ENCODE measurements around the gene DEPDC1B. TPM values are rescaled to one million over a fixed set of nuclear protein-coding genes. Genes with fewer than 3 reads are reported as not detected.

Gene DEPDC1B
- total and polyA plus RNA-seq, 4 donors, result 0.17 to 26.3 (median 0.52) TPM

GRCh38 chr5:60727033-60727679, 27.2 kb upstream of the DEPDC1B start:
- WGBS, result 87% methylated on average over 1 of the region's 1 CpG
- Histone ChIP-seq H3K9ac (ENCODE audit: low read depth in 1 of 2, low read length in 2 of 2) (no peak overlapping the region), H3K9me3 (ENCODE audit: control insufficient read depth in 4 of 4, low read length in 3 of 4) (no peaks in the 10 kb centered on the region), H3K27ac (ENCODE audit: low read depth in 1 of 2, low read length in 2 of 2) (no peak overlapping the region), H3K4me1 (ENCODE audit: control insufficient read depth in 4 of 4, insufficient read depth in 4 of 4, low read length in 3 of 4) (no peaks in the 10 kb centered on the region), H3K36me3 (ENCODE audit: control insufficient read depth in 4 of 4, insufficient read depth in 3 of 4, low read depth in 1 of 4, low read length in 3 of 4) (no peaks in the 10 kb centered on the region), H3K4me3 (ENCODE audit: low read depth in 1 of 3, low read length in 3 of 3) (no peak overlapping the region), H3K27me3 (ENCODE audit: control insufficient read depth in 4 of 4, insufficient read depth in 4 of 4, low read length in 3 of 4) (no peaks in the 10 kb centered on the region)
- TF ChIP-seq FOXA2 (IDR thresholded peaks at IDR 0.05) (no peak), TAF1 (conservative IDR thresholded peaks at IDR 0.05) (no peak), SP1 (IDR thresholded peaks at IDR 0.05) (no peak), NR2F2 (IDR thresholded peaks at IDR 0.05) (no peak), ATF3 (IDR thresholded peaks at IDR 0.05) (no peak), FOXA1 (IDR thresholded peaks at IDR 0.05) (no peak), JUND (IDR thresholded peaks at IDR 0.05) (no peak), CTCF (IDR thresholded peaks at IDR 0.05; ENCODE audit: low read depth, low read length, missing input control) (no peak), ZBTB33 (IDR thresholded peaks at IDR 0.05) (no peak), GABPA (IDR thresholded peaks at IDR 0.05 in 1 of 2, conservative IDR thresholded peaks at IDR 0.05 in 1 of 2) (no peak), YY1 (IDR thresholded peaks at IDR 0.05) (no peak), RXRA (IDR thresholded peaks at IDR 0.05) (no peak), MAX (IDR thresholded peaks at IDR 0.05) (no peak), EGR1 (IDR thresholded peaks at IDR 0.05; ENCODE audit: low read depth in 2 of 2) (no peak), HNF4A (conservative IDR thresholded peaks at IDR 0.05) (no peak)
- TF ChIP-seq, protein P1, sequence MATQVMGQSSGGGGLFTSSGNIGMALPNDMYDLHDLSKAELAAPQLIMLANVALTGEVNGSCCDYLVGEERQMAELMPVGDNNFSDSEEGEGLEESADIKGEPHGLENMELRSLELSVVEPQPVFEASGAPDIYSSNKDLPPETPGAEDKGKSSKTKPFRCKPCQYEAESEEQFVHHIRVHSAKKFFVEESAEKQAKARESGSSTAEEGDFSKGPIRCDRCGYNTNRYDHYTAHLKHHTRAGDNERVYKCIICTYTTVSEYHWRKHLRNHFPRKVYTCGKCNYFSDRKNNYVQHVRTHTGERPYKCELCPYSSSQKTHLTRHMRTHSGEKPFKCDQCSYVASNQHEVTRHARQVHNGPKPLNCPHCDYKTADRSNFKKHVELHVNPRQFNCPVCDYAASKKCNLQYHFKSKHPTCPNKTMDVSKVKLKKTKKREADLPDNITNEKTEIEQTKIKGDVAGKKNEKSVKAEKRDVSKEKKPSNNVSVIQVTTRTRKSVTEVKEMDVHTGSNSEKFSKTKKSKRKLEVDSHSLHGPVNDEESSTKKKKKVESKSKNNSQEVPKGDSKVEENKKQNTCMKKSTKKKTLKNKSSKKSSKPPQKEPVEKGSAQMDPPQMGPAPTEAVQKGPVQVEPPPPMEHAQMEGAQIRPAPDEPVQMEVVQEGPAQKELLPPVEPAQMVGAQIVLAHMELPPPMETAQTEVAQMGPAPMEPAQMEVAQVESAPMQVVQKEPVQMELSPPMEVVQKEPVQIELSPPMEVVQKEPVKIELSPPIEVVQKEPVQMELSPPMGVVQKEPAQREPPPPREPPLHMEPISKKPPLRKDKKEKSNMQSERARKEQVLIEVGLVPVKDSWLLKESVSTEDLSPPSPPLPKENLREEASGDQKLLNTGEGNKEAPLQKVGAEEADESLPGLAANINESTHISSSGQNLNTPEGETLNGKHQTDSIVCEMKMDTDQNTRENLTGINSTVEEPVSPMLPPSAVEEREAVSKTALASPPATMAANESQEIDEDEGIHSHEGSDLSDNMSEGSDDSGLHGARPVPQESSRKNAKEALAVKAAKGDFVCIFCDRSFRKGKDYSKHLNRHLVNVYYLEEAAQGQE (IDR thresholded peaks at IDR 0.05), result no peak
- no peak for DNase-seq (ENCODE audit: low spot score)
